CD4-positive, alpha-beta T cell treated with Interleukin-15 for 1 hour (primary cell): ENCODE measurements around the gene IGF1.
"Not testable (repeated sequence)": the region's sequence is repeated elsewhere in the genome, so short reads cannot be mapped to it uniquely, and the experiment has no call there.

ENCODE experiments used
- DNase-seq: peaks from one replicate; pipeline ENCODE4 v3.0.0-alpha.2; 2020

IGF1 gene

GRCh38 chr12:102454808-102455760, 25.3 kb downstream of the IGF1 start:
- DNase-seq = no peak

- no peak for DNase-seq
Observed at GRCh38 chr12:102454330-102454729, 26.0 kb downstream of the IGF1 start.

GRCh38 chr12:102452605-102453004, 27.8 kb downstream of the IGF1 start:
- no peak for DNase-seq

GRCh38 chr12:102449018-102449417, 31.3 kb downstream of the IGF1 start:
- not testable (repeated sequence) for DNase-seq

GRCh38 chr12:102447426-102447825, 32.9 kb downstream of the IGF1 start:
- not testable (repeated sequence) for DNase-seq

- DNase-seq = no peak
Observed at GRCh38 chr12:102444707-102445106, 35.7 kb downstream of the IGF1 start.

GRCh38 chr12:102444093-102444492, 36.3 kb downstream of the IGF1 start:
- no peak for DNase-seq

GRCh38 chr12:102441077-102441596, 39.2 kb downstream of the IGF1 start:
- DNase-seq = no peak

- no peak for DNase-seq
Observed at GRCh38 chr12:102439426-102440405, 40.6 kb downstream of the IGF1 start.

- no peak for DNase-seq
Observed at GRCh38 chr12:102438827-102439210, 41.5 kb downstream of the IGF1 start.

GRCh38 chr12:102438047-102438826, 42.1 kb downstream of the IGF1 start:
- DNase-seq = no peak

- no peak for DNase-seq
Observed at GRCh38 chr12:102437511-102437910, 42.9 kb downstream of the IGF1 start.

GRCh38 chr12:102436867-102437266, 43.5 kb downstream of the IGF1 start:
- no peak for DNase-seq

GRCh38 chr12:102435827-102436436, 44.4 kb downstream of the IGF1 start:
- DNase-seq = no peak

GRCh38 chr12:102433304-102433703, 47.1 kb downstream of the IGF1 start:
- DNase-seq = no peak

GRCh38 chr12:102430661-102431060, 49.7 kb downstream of the IGF1 start:
- DNase-seq = no peak

GRCh38 chr12:102429211-102430154, 50.9 kb downstream of the IGF1 start:
- DNase-seq = no peak

- no peak for DNase-seq
Observed at GRCh38 chr12:102427543-102427941, 52.8 kb downstream of the IGF1 start.

GRCh38 chr12:102426599-102427542, 53.5 kb downstream of the IGF1 start:
- no peak for DNase-seq
